Kidney (tissue), 14 donors: ENCODE results near the gene PRDM16. TPM values are rescaled to one million over a fixed set of nuclear protein-coding genes. Genes with fewer than 3 reads are reported as not detected.

ENCODE experiments used
- DNase-seq, 5 donors: peaks; one replicate each; pipeline ENCODE4 v3.0.0-alpha.2; 2013 to 2020
- FAIRE-seq: peaks from 2 replicates; lab custom pipeline; 2012; peaks lifted over from hg19 to GRCh38; lab: Jason Lieb, UNC
- H3K27ac ChIP-seq, 2 donors: one replicate each; pipeline ENCODE4 v1.7.0; 2013; ENCODE audit warnings: low read depth in 2 of 2, low read length in 2 of 2, inconsistent platforms in 1 of 2
- H3K27me3 ChIP-seq: one replicate; pipeline ENCODE4 v1.7.1; 2013; ENCODE audit warnings: low read length, inconsistent platforms; ENCODE audit not compliant: control insufficient read depth, insufficient read depth
- H3K36me3 ChIP-seq, 3 donors: one replicate each; pipeline versions ENCODE4 v1.7.0 to v1.7.1; 2013; ENCODE audit warnings: low read length in 3 of 3, control low read depth in 1 of 3, inconsistent platforms in 1 of 3; ENCODE audit not compliant: insufficient read depth in 3 of 3, control insufficient read depth in 2 of 3
- H3K4me1 ChIP-seq, 3 donors: one replicate each; pipeline versions ENCODE4 v1.7.0 to v1.7.1; 2013; ENCODE audit warnings: low read length in 3 of 3, inconsistent platforms in 1 of 3, low read depth in 1 of 3; ENCODE audit not compliant: control insufficient read depth in 2 of 3, insufficient read depth in 2 of 3
- H3K4me3 ChIP-seq, 3 donors: one replicate each; pipeline versions ENCODE4 v1.7.0 to v1.8.1; 2013; ENCODE audit warnings: low read length in 3 of 3, control low read depth in 1 of 3, inconsistent platforms in 1 of 3
- H3K9ac ChIP-seq, 3 donors: one replicate each; pipeline versions ENCODE4 v1.7.0 to v1.7.1; 2013; ENCODE audit warnings: low read length in 3 of 3, control low read depth in 1 of 3, inconsistent platforms in 1 of 3
- H3K9me3 ChIP-seq, 3 donors: one replicate each; pipeline versions ENCODE4 v1.7.0 to v1.7.1; 2013; ENCODE audit warnings: low read length in 3 of 3, control low read depth in 1 of 3, inconsistent platforms in 1 of 3; ENCODE audit not compliant: control insufficient read depth in 2 of 3, insufficient read depth in 1 of 3
- intact Hi-C: fragments of 100-400 bp; cut with DNase I; formaldehyde crosslinking; loops from one replicate; pipeline ENCODE4 v1.11.1; 2022
- polyA plus RNA-seq: library from polyadenylated mRNA; stranded (reverse); fragments of 350-450 nt; fragmentation: Illumina TruSeq; extraction: RNeasy Lipid Tissue Mini Kit (QIAGEN cat#74804); gene quantifications from one replicate; pipeline ENCODE4 v1.2.3, GENCODE V29; 2014; ENCODE audit warnings: low read depth, low replicate concordance; ENCODE audit not compliant: insufficient read depth
- total RNA-seq: library from RNA; stranded (reverse); fragmentation: NEBNext Ultra II Directional; extraction: Animal tissue kit (Norgen Biotek cat#: 25700); gene quantifications from one replicate; pipeline ENCODE4 v1.2.1, GENCODE V29; 2021
- TF ChIP-seq, protein P1 (sequence below): IDR thresholded peaks from 3 replicates; pipeline ENCODE4 v1.5.1; 2012; ENCODE audit warnings: mild to moderate bottlenecking, moderate library complexity, borderline replicate concordance; ENCODE audit not compliant: insufficient read depth; ENCODE audit errors: extremely low read depth
- donor health status: control.
- donor health status: control.
- donor health status: control.
- donor health status: control.
- donor health status: control.
- donor health status: DM: yes; HTN: yes; CAD: no.
- donor health status: Normal renal cell carcinoma (clear cell type).

PRDM16 gene
- total and polyA plus RNA-seq, 2 donors from 2014 or later: 3.0 to 21.9 TPM

DNA sequence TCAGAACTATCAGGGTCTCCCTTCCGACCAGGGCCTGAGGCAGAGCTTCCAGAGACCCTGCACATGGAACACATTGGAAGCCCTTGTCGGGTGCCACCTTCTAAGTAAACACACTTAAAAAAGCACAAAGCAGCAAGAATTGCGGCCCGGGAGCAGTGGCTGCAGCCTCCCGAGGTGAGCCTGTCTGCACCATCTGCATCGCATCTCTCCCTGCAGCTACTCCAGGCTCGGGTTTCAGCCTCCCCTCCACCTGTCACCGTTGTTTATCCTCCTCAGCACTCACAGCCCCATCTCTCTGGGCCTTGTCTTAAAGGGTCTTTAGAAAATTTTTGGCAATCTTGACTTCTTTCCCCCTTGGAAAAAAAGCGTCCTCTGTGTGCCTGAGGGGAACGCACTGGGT lies 290.3 kb downstream of the PRDM16 start:
- Histone ChIP-seq H3K27ac (no peak overlapping the region), H3K4me1 (peaks cover 0 to 11% (median 0%) of the 10 kb centered on the region in 3 donors), H3K9ac (no peak overlapping the region), H3K27me3 (peaks cover 5% of the 10 kb centered on the region), H3K9me3 (no peaks in the 10 kb centered on the region), H3K36me3 (no peaks in the 10 kb centered on the region), H3K4me3 (no peak overlapping the region)
- FAIRE-seq: no peak
- TF ChIP-seq, protein P1, sequence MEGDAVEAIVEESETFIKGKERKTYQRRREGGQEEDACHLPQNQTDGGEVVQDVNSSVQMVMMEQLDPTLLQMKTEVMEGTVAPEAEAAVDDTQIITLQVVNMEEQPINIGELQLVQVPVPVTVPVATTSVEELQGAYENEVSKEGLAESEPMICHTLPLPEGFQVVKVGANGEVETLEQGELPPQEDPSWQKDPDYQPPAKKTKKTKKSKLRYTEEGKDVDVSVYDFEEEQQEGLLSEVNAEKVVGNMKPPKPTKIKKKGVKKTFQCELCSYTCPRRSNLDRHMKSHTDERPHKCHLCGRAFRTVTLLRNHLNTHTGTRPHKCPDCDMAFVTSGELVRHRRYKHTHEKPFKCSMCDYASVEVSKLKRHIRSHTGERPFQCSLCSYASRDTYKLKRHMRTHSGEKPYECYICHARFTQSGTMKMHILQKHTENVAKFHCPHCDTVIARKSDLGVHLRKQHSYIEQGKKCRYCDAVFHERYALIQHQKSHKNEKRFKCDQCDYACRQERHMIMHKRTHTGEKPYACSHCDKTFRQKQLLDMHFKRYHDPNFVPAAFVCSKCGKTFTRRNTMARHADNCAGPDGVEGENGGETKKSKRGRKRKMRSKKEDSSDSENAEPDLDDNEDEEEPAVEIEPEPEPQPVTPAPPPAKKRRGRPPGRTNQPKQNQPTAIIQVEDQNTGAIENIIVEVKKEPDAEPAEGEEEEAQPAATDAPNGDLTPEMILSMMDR: no peak
- intact Hi-C loops: no loop called here
- peak in 1 of 5 donors; percentile 61 for DNase-seq

DNA sequence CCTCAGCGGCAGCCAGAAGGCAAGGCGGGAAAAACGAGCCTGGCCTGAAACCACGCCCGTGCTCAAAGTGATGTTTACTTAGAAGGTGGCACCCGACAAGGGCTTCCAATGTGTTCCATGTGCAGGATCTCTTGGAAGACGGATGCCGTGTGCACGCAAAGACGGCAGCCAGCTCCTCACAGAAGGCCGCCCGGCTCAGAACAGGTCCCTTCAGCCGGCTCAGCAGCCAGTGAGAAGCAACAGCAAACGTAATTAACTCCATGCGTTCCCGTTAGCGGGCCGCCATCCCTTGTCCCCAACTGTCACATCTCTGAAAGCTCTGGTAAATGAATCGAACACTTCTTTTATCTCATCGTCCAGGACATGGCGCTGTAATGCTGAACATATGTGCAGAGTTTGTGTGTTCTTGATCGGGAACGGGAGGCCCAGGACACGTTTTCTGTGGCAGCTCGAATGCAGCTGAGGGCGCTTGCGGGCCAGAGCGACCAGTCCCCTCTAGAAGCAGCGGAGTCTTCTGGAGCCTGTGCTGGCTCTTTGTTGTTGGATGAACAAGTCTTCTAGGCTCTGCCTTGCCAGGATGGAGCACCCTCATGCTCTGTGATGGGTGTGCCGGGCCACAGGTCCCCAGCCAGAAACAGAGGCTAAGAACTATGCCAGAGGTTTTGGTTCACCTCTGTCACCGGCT lies 290.9 kb downstream of the PRDM16 start:
- intact Hi-C loops: no loop called here
- Histone ChIP-seq H3K9ac (no peak overlapping the region), H3K27me3 (peaks cover 5% of the 10 kb centered on the region), H3K4me3 (no peak overlapping the region), H3K4me1 (peaks cover 0 to 8% (median 0%) of the 10 kb centered on the region in 3 donors), H3K27ac (no peak overlapping the region), H3K36me3 (no peaks in the 10 kb centered on the region), H3K9me3 (no peaks in the 10 kb centered on the region)
- TF ChIP-seq, protein P1: no peak
- no peak for DNase-seq
- no peak for FAIRE-seq

DNA sequence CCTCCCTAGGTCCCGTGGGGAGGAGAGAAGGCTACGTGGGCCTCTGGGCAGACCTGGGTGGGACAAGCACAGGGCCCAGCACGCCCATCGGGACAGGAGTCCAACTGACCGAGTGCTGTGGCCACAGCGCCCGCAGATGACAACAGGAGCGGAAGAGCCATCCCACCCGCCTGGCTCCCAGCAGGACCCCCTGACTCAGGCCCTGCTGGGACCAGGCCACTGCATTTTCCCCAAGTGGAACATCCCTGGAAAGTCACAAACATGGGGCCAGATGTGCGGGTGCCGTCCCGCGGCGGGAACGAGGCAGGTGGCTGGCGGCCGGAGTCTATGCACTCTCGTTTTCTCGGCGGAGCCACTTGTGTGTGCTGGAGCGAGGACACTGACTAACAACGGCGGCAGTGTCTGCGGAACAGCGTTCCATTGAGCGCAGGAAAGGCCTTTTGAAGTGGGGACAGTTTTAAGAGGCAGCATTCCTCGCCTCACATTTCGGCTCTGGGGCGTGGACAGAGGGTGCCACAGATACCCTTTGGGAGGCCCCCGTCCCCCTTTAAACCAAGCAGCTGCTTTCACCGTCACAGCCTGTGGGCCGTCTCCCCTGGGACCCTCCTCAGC lies 291.7 kb downstream of the PRDM16 start:
- peaks cover 6% of the 10 kb centered on the region for H3K27me3 ChIP-seq
- FAIRE-seq (no peak), DNase-seq (no peak)
- no peak overlapping the region for H3K27ac ChIP-seq
- H3K4me1 ChIP-seq: peaks cover 0 to 11% (median 0%) of the 10 kb centered on the region in 3 donors
- H3K36me3 ChIP-seq: no peaks in the 10 kb centered on the region
- no peaks in the 10 kb centered on the region for H3K9me3 ChIP-seq
- TF ChIP-seq, protein P1: no peak
- intact Hi-C loops: no loop called here
- no peak overlapping the region for H3K9ac ChIP-seq
- no peak overlapping the region for H3K4me3 ChIP-seq
